Measurements from ENCODE around the gene MAN1A1. TPM values are rescaled to one million over a fixed set of nuclear protein-coding genes. Genes with fewer than 3 reads are reported as not detected.

MAN1A1 gene
- total RNA-seq, 1 donor from 2014 or later, result 3.0 TPM

GRCh38 chr6:119196715-119197114 is 152.8 kb downstream of the MAN1A1 start:
- Mint-ChIP-seq H3K4me3 (no peak overlapping the region), H3K9me3 (no peaks in the 10 kb centered on the region), H3K27ac (ENCODE audit: unreplicated experiment) (no peak overlapping the region), H3K36me3 (ENCODE audit: low read depth) (no peaks in the 10 kb centered on the region), H3K27me3 (ENCODE audit: low read depth) (no peaks in the 10 kb centered on the region), H3K4me1 (no peaks in the 10 kb centered on the region)
- no peak for TF ChIP-seq CTCF (conservative IDR thresholded peaks at IDR 0.05)
- no peak for DNase-seq (ENCODE audit: low read depth, low spot score)

- no peak for DNase-seq (ENCODE audit: low read depth, low spot score)
- Mint-ChIP-seq H3K27me3 (ENCODE audit: low read depth) (no peaks in the 10 kb centered on the region), H3K36me3 (ENCODE audit: low read depth) (no peaks in the 10 kb centered on the region), H3K27ac (ENCODE audit: unreplicated experiment) (no peak overlapping the region), H3K4me3 (no peak overlapping the region), H3K9me3 (no peaks in the 10 kb centered on the region), H3K4me1 (no peaks in the 10 kb centered on the region)
- no peak for TF ChIP-seq CTCF (conservative IDR thresholded peaks at IDR 0.05)
Measured at GRCh38 chr6:119195848-119196247, 153.7 kb downstream of the MAN1A1 start.

- no peak for TF ChIP-seq CTCF (conservative IDR thresholded peaks at IDR 0.05)
- Mint-ChIP-seq H3K36me3 (ENCODE audit: low read depth) (no peaks in the 10 kb centered on the region), H3K9me3 (no peaks in the 10 kb centered on the region)
Measured at GRCh38 chr6:119195204-119195603, 154.4 kb downstream of the MAN1A1 start.

GRCh38 chr6:119193707-119194106 is 155.9 kb downstream of the MAN1A1 start:
- TF ChIP-seq CTCF (conservative IDR thresholded peaks at IDR 0.05), result no peak
- DNase-seq (ENCODE audit: low read depth, low spot score), result no peak
- H3K4me1 Mint-ChIP-seq, result no peaks in the 10 kb centered on the region
- no peaks in the 10 kb centered on the region for H3K36me3 Mint-ChIP-seq (ENCODE audit: low read depth)
- H3K9me3 Mint-ChIP-seq, result no peaks in the 10 kb centered on the region
- no peak overlapping the region for H3K27ac Mint-ChIP-seq (ENCODE audit: unreplicated experiment)
- no peaks in the 10 kb centered on the region for H3K27me3 Mint-ChIP-seq (ENCODE audit: low read depth)
- no peak overlapping the region for H3K4me3 Mint-ChIP-seq

More at GRCh38 chr6:119195204-119195603, 154.4 kb downstream of the MAN1A1 start:
- Mint-ChIP-seq H3K4me1 (no peaks in the 10 kb centered on the region), H3K4me3 (no peak overlapping the region), H3K27ac (ENCODE audit: unreplicated experiment) (no peak overlapping the region), H3K27me3 (ENCODE audit: low read depth) (no peaks in the 10 kb centered on the region)
- DNase-seq (ENCODE audit: low read depth, low spot score), result no peak

- no peak for TF ChIP-seq CTCF (conservative IDR thresholded peaks at IDR 0.05)
- Mint-ChIP-seq H3K27ac (ENCODE audit: unreplicated experiment) (no peak overlapping the region), H3K27me3 (ENCODE audit: low read depth) (no peaks in the 10 kb centered on the region), H3K9me3 (no peaks in the 10 kb centered on the region), H3K4me1 (peaks cover 3% of the 10 kb centered on the region), H3K4me3 (no peak overlapping the region), H3K36me3 (ENCODE audit: low read depth) (no peaks in the 10 kb centered on the region)
- no peak for DNase-seq (ENCODE audit: low read depth, low spot score)
Measured at GRCh38 chr6:119192200-119192599, 157.4 kb downstream of the MAN1A1 start.

GRCh38 chr6:119190176-119190575 is 159.4 kb downstream of the MAN1A1 start:
- Mint-ChIP-seq H3K27me3 (ENCODE audit: low read depth) (no peaks in the 10 kb centered on the region), H3K27ac (ENCODE audit: unreplicated experiment) (no peak overlapping the region), H3K4me1 (peaks cover 3% of the 10 kb centered on the region), H3K9me3 (no peaks in the 10 kb centered on the region), H3K4me3 (no peak overlapping the region), H3K36me3 (ENCODE audit: low read depth) (peaks cover 3% of the 10 kb centered on the region)
- no peak for TF ChIP-seq CTCF (conservative IDR thresholded peaks at IDR 0.05)
- DNase-seq (ENCODE audit: low read depth, low spot score), result no peak

All from neural crest cell (in vitro differentiated cells).